ACC112 (cell line): ENCODE results near the gene EDNRB.

Experiments used
- H2AFZ ChIP-seq: fragments of 200-600 bp; sonication (generic); one replicate; pipeline ENCODE4 v1.6.0; 2017; ENCODE audit warnings: antibody characterized with exemption, low read length; ENCODE audit not compliant: unreplicated experiment
- H3K27ac ChIP-seq: fragments of 200-600 bp; sonication (generic); 2 replicates; pipeline ENCODE4 v1.5.1; 2014; ENCODE audit warnings: low read depth, mild to moderate bottlenecking, antibody characterized with exemption, low read length, moderate library complexity
- H3K27me3 ChIP-seq: fragments of 200-600 bp; sonication (generic); 2 replicates; pipeline ENCODE4 v1.6.1; 2014; ENCODE audit warnings: mild to moderate bottlenecking, antibody characterized with exemption, low read length, moderate library complexity, mixed read lengths; ENCODE audit not compliant: insufficient read depth
- H3K36me3 ChIP-seq: fragments of 200-600 bp; sonication (generic); 2 replicates; pipeline ENCODE4 v1.6.1; 2016; ENCODE audit warnings: mild to moderate bottlenecking, antibody characterized with exemption, low read length, moderate library complexity, mixed read lengths; ENCODE audit not compliant: insufficient read depth
- H3K4me1 ChIP-seq: fragments of 200-600 bp; sonication (generic); one replicate; pipeline ENCODE4 v1.6.1; 2016; ENCODE audit warnings: low read length, mixed read lengths; ENCODE audit not compliant: insufficient read depth, unreplicated experiment, control insufficient read depth
- H3K4me3 ChIP-seq: fragments of 200-600 bp; sonication (generic); 2 replicates; pipeline ENCODE4 v1.5.1; 2014; ENCODE audit warnings: mild to moderate bottlenecking, low read depth, low read length
- H3K79me2 ChIP-seq: fragments of 200-600 bp; sonication (generic); one replicate; pipeline ENCODE4 v1.6.0; 2016; ENCODE audit warnings: low read length; ENCODE audit not compliant: control insufficient read depth, unreplicated experiment, insufficient read depth

Gene EDNRB

GRCh38 chr13:77874406-77874805, 44.2 kb downstream of the EDNRB start:
- no peak overlapping the region for H2AFZ ChIP-seq

GRCh38 chr13:77872995-77873394, 45.6 kb downstream of the EDNRB start:
- no peaks in the 10 kb centered on the region for H3K79me2 ChIP-seq
- no peak overlapping the region for H2AFZ ChIP-seq
- peaks cover 12% of the 10 kb centered on the region for H3K4me1 ChIP-seq
- no peaks in the 10 kb centered on the region for H3K36me3 ChIP-seq
- H3K27ac ChIP-seq, result no peak overlapping the region
- H3K4me3 ChIP-seq, result no peak overlapping the region
- no peaks in the 10 kb centered on the region for H3K27me3 ChIP-seq

More at GRCh38 chr13:77874406-77874805, 44.2 kb downstream of the EDNRB start:
- Histone ChIP-seq H3K4me3 (no peak overlapping the region), H3K79me2 (no peaks in the 10 kb centered on the region), H3K4me1 (peaks cover 17% of the 10 kb centered on the region), H3K27me3 (no peaks in the 10 kb centered on the region), H3K27ac (peak overlapping the region; percentile 57), H3K36me3 (no peaks in the 10 kb centered on the region)

DNA sequence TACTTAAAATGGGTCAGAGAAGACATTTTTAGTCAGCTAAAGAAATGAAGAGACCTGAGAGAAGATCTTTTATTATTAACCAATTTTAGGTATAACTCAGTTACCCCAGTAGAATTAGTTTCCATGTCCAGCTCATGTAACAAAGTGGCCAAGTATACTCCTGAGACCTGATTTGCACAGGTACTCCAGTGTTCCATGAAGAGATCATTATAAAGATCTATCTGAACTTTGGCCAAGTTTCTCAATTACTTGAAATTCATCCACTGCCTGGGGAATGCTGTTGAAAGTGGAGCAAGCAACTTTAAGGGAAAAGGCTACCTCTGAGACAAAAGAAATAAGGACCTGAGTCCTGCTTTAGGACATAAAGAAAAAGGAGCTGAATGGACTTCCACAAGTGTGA, 47.0 kb downstream of the EDNRB start:
- H3K4me1 ChIP-seq, result peaks cover 9% of the 10 kb centered on the region
- H3K4me3 ChIP-seq, result no peak overlapping the region
- no peaks in the 10 kb centered on the region for H3K79me2 ChIP-seq
- no peak overlapping the region for H3K27ac ChIP-seq
- H2AFZ ChIP-seq, result no peak overlapping the region
- no peaks in the 10 kb centered on the region for H3K36me3 ChIP-seq
- H3K27me3 ChIP-seq, result no peaks in the 10 kb centered on the region

DNA sequence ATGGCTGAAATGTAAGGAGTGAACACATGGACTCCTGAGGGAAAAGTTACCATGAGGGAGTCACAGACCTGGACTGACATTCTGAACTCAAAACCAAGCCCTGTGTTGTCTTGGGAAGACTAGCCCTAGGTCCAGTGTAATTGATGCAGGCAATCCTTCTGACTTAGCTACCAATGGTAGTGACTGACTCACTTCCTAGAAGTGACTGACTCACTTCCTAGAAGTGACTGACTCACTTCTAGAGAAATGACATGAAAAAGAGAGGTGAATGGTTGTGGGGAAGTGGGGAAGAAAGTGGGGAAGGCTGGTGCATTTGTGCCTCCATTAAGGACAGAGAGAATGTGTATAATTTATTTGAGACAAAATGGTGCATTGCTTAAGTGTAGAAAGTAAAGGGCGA, 49.9 kb downstream of the EDNRB start:
- H3K4me3 ChIP-seq, result no peak overlapping the region

DNA sequence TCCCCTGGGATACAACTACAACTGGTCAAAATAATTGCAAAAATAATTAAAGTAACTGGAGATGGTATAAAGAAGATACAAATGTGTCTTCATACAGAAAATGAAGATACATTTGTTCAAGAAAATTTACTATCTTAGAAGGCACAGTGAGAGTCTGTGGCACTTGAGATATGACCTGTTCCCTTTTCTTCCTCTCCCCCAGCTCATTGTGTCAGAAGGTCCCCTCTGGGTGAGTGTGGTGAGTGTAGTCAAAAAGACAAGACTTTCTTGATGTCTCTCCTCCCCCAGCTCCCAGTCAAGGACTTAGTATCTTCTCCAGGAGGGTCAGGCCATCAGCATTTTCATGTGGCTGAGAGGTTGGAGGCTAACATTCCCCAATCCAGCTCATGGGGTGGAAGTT, 51.7 kb downstream of the EDNRB start:
- Histone ChIP-seq H3K36me3 (no peaks in the 10 kb centered on the region), H3K4me3 (no peak overlapping the region), H3K27ac (no peak overlapping the region), H3K27me3 (no peaks in the 10 kb centered on the region), H3K4me1 (no peaks in the 10 kb centered on the region), H3K79me2 (no peaks in the 10 kb centered on the region), H2AFZ (no peak overlapping the region)

More for the DNA sequence above, 49.9 kb downstream of the EDNRB start:
- Histone ChIP-seq H3K27me3 (no peaks in the 10 kb centered on the region), H3K36me3 (no peaks in the 10 kb centered on the region), H3K27ac (no peak overlapping the region), H3K79me2 (no peaks in the 10 kb centered on the region), H3K4me1 (no peaks in the 10 kb centered on the region), H2AFZ (no peak overlapping the region)

GRCh38 chr13:77865622-77866021, 53.0 kb downstream of the EDNRB start:
- Histone ChIP-seq H3K36me3 (no peaks in the 10 kb centered on the region), H3K27me3 (no peaks in the 10 kb centered on the region), H2AFZ (no peak overlapping the region), H3K27ac (no peak overlapping the region), H3K79me2 (no peaks in the 10 kb centered on the region), H3K4me3 (no peak overlapping the region), H3K4me1 (peaks cover 4% of the 10 kb centered on the region)

DNA sequence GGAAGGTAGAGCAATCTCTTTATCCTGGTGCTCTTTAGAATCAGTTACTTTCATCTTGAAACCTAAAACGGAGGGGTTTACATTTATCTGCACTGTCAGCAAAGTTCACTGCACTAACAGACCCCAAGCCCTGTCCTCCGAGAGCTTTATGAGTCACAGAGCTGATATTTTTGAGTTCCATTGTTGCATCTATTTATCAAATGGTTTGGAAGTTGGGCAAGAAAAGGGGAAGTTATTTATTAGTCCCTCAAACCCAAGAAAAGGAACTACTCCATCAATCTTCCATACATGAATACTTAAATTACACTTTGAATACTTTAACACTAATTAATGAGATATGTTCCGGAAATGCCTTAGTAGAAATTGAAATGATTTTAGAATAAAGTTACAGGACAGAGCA, 55.5 kb downstream of the EDNRB start:
- Histone ChIP-seq H3K36me3 (no peaks in the 10 kb centered on the region), H3K79me2 (no peaks in the 10 kb centered on the region), H3K4me3 (no peak overlapping the region), H2AFZ (no peak overlapping the region), H3K27me3 (no peaks in the 10 kb centered on the region), H3K27ac (no peak overlapping the region), H3K4me1 (peaks cover 4% of the 10 kb centered on the region)

GRCh38 chr13:77861741-77862140, 56.9 kb downstream of the EDNRB start:
- H3K27ac ChIP-seq, result no peak overlapping the region
- H3K79me2 ChIP-seq, result no peaks in the 10 kb centered on the region
- H3K36me3 ChIP-seq, result no peaks in the 10 kb centered on the region
- H3K4me1 ChIP-seq, result peaks cover 4% of the 10 kb centered on the region
- H3K4me3 ChIP-seq, result no peak overlapping the region
- H2AFZ ChIP-seq, result no peak overlapping the region
- no peaks in the 10 kb centered on the region for H3K27me3 ChIP-seq

- H3K27ac ChIP-seq, result peak overlapping the region; percentile 47; the same call in 1 of the 2 replicates
- H3K4me1 ChIP-seq, result peaks cover 4% of the 10 kb centered on the region
- H3K36me3 ChIP-seq, result no peaks in the 10 kb centered on the region
- no peak overlapping the region for H3K4me3 ChIP-seq
- no peaks in the 10 kb centered on the region for H3K27me3 ChIP-seq
- no peaks in the 10 kb centered on the region for H3K79me2 ChIP-seq
- no peak overlapping the region for H2AFZ ChIP-seq
Measured at GRCh38 chr13:77860507-77860981, 58.1 kb downstream of the EDNRB start.

GRCh38 chr13:77859450-77859849, 59.2 kb downstream of the EDNRB start:
- Histone ChIP-seq H3K79me2 (no peaks in the 10 kb centered on the region), H3K27me3 (no peaks in the 10 kb centered on the region), H3K36me3 (no peaks in the 10 kb centered on the region), H3K4me3 (no peak overlapping the region), H3K27ac (peak overlapping the region; percentile 59), H2AFZ (no peak overlapping the region), H3K4me1 (peaks cover 4% of the 10 kb centered on the region)

GRCh38 chr13:77857531-77858209, 61.0 kb downstream of the EDNRB start:
- Histone ChIP-seq H3K4me3 (no peak overlapping the region), H3K27me3 (no peaks in the 10 kb centered on the region), H3K27ac (no peak overlapping the region), H3K79me2 (no peaks in the 10 kb centered on the region), H3K4me1 (peaks cover 4% of the 10 kb centered on the region), H2AFZ (no peak overlapping the region), H3K36me3 (no peaks in the 10 kb centered on the region)
